Astrocyte (in vitro differentiated cells and primary cell): ENCODE data around the gene CTCFL. TPM values are rescaled to one million over a fixed set of nuclear protein-coding genes. Genes with fewer than 3 reads are reported as not detected.
A peak's percentile ranks its signal among the peaks of the same experiment; 100 is the strongest.

Source experiments
- DNase-seq: peaks from one replicate; pipeline ENCODE4 v3.0.0-alpha.2; 2010; ENCODE audit warnings: low read depth
- FAIRE-seq: peaks from 2 replicates; lab custom pipeline; 2011; peaks lifted over from hg19 to GRCh38; lab: Jason Lieb, UNC
- H2AFZ ChIP-seq: 2 replicates; pipeline ENCODE4 v1.6.0; 2012; ENCODE audit warnings: low read depth, low read length, inconsistent platforms
- H3K27ac ChIP-seq: 2 replicates; pipeline ENCODE4 v1.5.1; 2011; ENCODE audit warnings: low read depth, low read length, inconsistent platforms
- H3K27me3 ChIP-seq: 2 replicates; pipeline ENCODE4 v1.6.0; 2011; ENCODE audit warnings: low read length, inconsistent platforms; ENCODE audit not compliant: insufficient read depth
- H3K36me3 ChIP-seq: 2 replicates; pipeline ENCODE4 v1.5.1; 2011; ENCODE audit warnings: low read length, inconsistent platforms; ENCODE audit not compliant: insufficient read depth
- H3K4me1 ChIP-seq: 2 replicates; pipeline ENCODE4 v1.5.1; 2011; ENCODE audit warnings: low read length, inconsistent platforms; ENCODE audit not compliant: insufficient read depth
- H3K4me2 ChIP-seq: 2 replicates; pipeline ENCODE4 v1.6.0; 2012; ENCODE audit warnings: low read length, inconsistent platforms
- H3K4me3 ChIP-seq: 2 replicates; pipeline ENCODE4 v1.5.1; 2011; ENCODE audit warnings: low read depth, mild to moderate bottlenecking, low read length, inconsistent platforms; ENCODE audit not compliant: insufficient read depth
- H3K79me2 ChIP-seq: 2 replicates; pipeline ENCODE4 v1.6.0; 2012; ENCODE audit warnings: mild to moderate bottlenecking, low read length, inconsistent platforms; ENCODE audit not compliant: insufficient read depth
- H3K9ac ChIP-seq: 2 replicates; pipeline ENCODE4 v1.6.0; 2012; ENCODE audit warnings: mild to moderate bottlenecking, low read length, inconsistent platforms
- H3K9me3 ChIP-seq: 2 replicates; pipeline ENCODE4 v1.5.1; 2012; ENCODE audit warnings: low read depth, mild to moderate bottlenecking, low read length, inconsistent platforms; ENCODE audit not compliant: insufficient read depth
- H4K20me1 ChIP-seq: 2 replicates; pipeline ENCODE4 v1.6.0; 2012; ENCODE audit warnings: low read length, inconsistent platforms; ENCODE audit not compliant: insufficient read depth
- H3K27ac Mint-ChIP-seq: one replicate; pipeline ENCODE4 v1.8.0; 2021; ENCODE audit warnings: mild to moderate bottlenecking, mixed read lengths; ENCODE audit not compliant: unreplicated experiment
- H3K27me3 Mint-ChIP-seq: one replicate; pipeline ENCODE4 v1.8.0; 2021; ENCODE audit warnings: low read depth, mixed read lengths; ENCODE audit not compliant: unreplicated experiment
- H3K36me3 Mint-ChIP-seq: one replicate; pipeline ENCODE4 v1.8.0; 2021; ENCODE audit warnings: low read depth, mixed read lengths; ENCODE audit not compliant: unreplicated experiment
- H3K4me1 Mint-ChIP-seq: one replicate; pipeline ENCODE4 v1.8.0; 2021; ENCODE audit warnings: low read depth, mixed read lengths; ENCODE audit not compliant: unreplicated experiment
- H3K4me3 Mint-ChIP-seq: one replicate; pipeline ENCODE4 v1.8.0; 2021; ENCODE audit warnings: mild to moderate bottlenecking, moderate library complexity, mixed read lengths; ENCODE audit not compliant: unreplicated experiment
- H3K9me3 Mint-ChIP-seq: one replicate; pipeline ENCODE4 v1.8.0; 2021; ENCODE audit warnings: mild to moderate bottlenecking, mixed read lengths; ENCODE audit not compliant: unreplicated experiment
- EZH2 ChIP-seq: IDR thresholded peaks from 2 replicates; pipeline ENCODE4 v1.6.1; 2012; ENCODE audit warnings: mild to moderate bottlenecking, low read length, inconsistent platforms; ENCODE audit not compliant: insufficient read depth
- total RNA-seq: library from RNA; stranded (reverse); gene quantifications from 2 replicates; pipeline ENCODE4 v1.2.1, GENCODE V29; 2021
- TF ChIP-seq, protein P1 (sequence below): IDR thresholded peaks from 2 replicates; pipeline ENCODE4 v1.5.1; 2011; ENCODE audit warnings: low read depth, mild to moderate bottlenecking, inconsistent platforms, low read length, moderate library complexity; ENCODE audit not compliant: insufficient read depth

The CTCFL gene
- total RNA-seq, 1 donor from 2014 or later, result not detected

- Histone ChIP-seq H2AFZ (no peak overlapping the region), H3K27ac (no peak overlapping the region), H3K4me2 (no peak overlapping the region), H3K4me1 (no peaks in the 10 kb centered on the region), H4K20me1 (no peaks in the 10 kb centered on the region), H3K27me3 (peaks cover 54% of the 10 kb centered on the region), H3K4me3 (no peak overlapping the region), H3K36me3 (no peaks in the 10 kb centered on the region), H3K9me3 (no peaks in the 10 kb centered on the region), H3K79me2 (no peaks in the 10 kb centered on the region), H3K9ac (no peak overlapping the region)
- peak; percentile 5 for DNase-seq
- no peaks in the 10 kb centered on the region for H3K4me1 Mint-ChIP-seq
- H3K36me3 Mint-ChIP-seq, result peaks cover 4% of the 10 kb centered on the region
- TF ChIP-seq EZH2, result no peak
- TF ChIP-seq, protein P1, sequence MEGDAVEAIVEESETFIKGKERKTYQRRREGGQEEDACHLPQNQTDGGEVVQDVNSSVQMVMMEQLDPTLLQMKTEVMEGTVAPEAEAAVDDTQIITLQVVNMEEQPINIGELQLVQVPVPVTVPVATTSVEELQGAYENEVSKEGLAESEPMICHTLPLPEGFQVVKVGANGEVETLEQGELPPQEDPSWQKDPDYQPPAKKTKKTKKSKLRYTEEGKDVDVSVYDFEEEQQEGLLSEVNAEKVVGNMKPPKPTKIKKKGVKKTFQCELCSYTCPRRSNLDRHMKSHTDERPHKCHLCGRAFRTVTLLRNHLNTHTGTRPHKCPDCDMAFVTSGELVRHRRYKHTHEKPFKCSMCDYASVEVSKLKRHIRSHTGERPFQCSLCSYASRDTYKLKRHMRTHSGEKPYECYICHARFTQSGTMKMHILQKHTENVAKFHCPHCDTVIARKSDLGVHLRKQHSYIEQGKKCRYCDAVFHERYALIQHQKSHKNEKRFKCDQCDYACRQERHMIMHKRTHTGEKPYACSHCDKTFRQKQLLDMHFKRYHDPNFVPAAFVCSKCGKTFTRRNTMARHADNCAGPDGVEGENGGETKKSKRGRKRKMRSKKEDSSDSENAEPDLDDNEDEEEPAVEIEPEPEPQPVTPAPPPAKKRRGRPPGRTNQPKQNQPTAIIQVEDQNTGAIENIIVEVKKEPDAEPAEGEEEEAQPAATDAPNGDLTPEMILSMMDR, result no peak
- no peak overlapping the region for H3K4me3 Mint-ChIP-seq
- peaks cover 32% of the 10 kb centered on the region for H3K27me3 Mint-ChIP-seq
- H3K9me3 Mint-ChIP-seq, result peaks cover 5% of the 10 kb centered on the region
- no peak overlapping the region for H3K27ac Mint-ChIP-seq
- FAIRE-seq, result no peak
Measured at GRCh38 chr20:57548177-57549058, 23.5 kb upstream of the CTCFL start.

- Histone ChIP-seq H3K4me2 (no peak overlapping the region), H2AFZ (no peak overlapping the region), H3K27me3 (peaks cover 56% of the 10 kb centered on the region), H3K36me3 (no peaks in the 10 kb centered on the region), H3K79me2 (no peaks in the 10 kb centered on the region), H4K20me1 (no peaks in the 10 kb centered on the region), H3K4me1 (no peaks in the 10 kb centered on the region), H3K9me3 (no peaks in the 10 kb centered on the region), H3K27ac (no peak overlapping the region), H3K4me3 (no peak overlapping the region), H3K9ac (no peak overlapping the region)
- Mint-ChIP-seq H3K4me1 (no peaks in the 10 kb centered on the region), H3K9me3 (peaks cover 5% of the 10 kb centered on the region), H3K36me3 (peaks cover 4% of the 10 kb centered on the region), H3K27me3 (peaks cover 41% of the 10 kb centered on the region), H3K27ac (no peak overlapping the region), H3K4me3 (no peak overlapping the region)
- DNase-seq (peak; percentile 6), FAIRE-seq (no peak)
- TF ChIP-seq, protein P1, result no peak
- no peak for TF ChIP-seq EZH2
Measured at GRCh38 chr20:57546956-57547649, 22.2 kb upstream of the CTCFL start.
